Ishikawa (cell line): ENCODE results near the gene RTCA.
A peak's percentile ranks its signal among the peaks of the same experiment; 100 is the strongest.

ENCODE experiments used
- CEBPB ChIP-seq: IDR thresholded peaks from 2 replicates; pipeline ENCODE4 v1.6.1; 2012
- CREB1 ChIP-seq: IDR thresholded peaks from 2 replicates; pipeline ENCODE4 v1.6.1; 2012; ENCODE audit warnings: low read depth
- EGR1 ChIP-seq: IDR thresholded peaks from 2 replicates; pipeline ENCODE4 v1.6.1; 2012
- EP300 ChIP-seq: IDR thresholded peaks from 2 replicates; pipeline ENCODE4 v1.6.1; 2012; ENCODE audit warnings: borderline replicate concordance
- FOXM1 ChIP-seq: IDR thresholded peaks from 2 replicates; pipeline ENCODE4 v1.6.1; 2012; ENCODE audit warnings: low read depth, borderline replicate concordance
- NFIC ChIP-seq: IDR thresholded peaks from 2 replicates; pipeline ENCODE4 v1.6.1; 2012
- RAD21 ChIP-seq: IDR thresholded peaks from 2 replicates; pipeline ENCODE4 v1.6.1; 2012; ENCODE audit warnings: low read depth
- TAF1 ChIP-seq: IDR thresholded peaks from 2 replicates; pipeline ENCODE4 v1.6.1; 2012; ENCODE audit warnings: low read depth, mild to moderate bottlenecking
- TCF12 ChIP-seq: IDR thresholded peaks from 2 replicates; pipeline ENCODE4 v1.6.1; 2012; ENCODE audit warnings: low read depth
- TEAD4 ChIP-seq: IDR thresholded peaks from 2 replicates; pipeline ENCODE4 v1.6.1; 2012
- YY1 ChIP-seq: IDR thresholded peaks from 2 replicates; pipeline ENCODE4 v1.6.1; 2012; ENCODE audit warnings: low read depth
- ZBTB7A ChIP-seq: IDR thresholded peaks from 2 replicates; pipeline ENCODE4 v1.6.1; 2012; ENCODE audit warnings: low read depth
- TF ChIP-seq, protein P1 (sequence below): IDR thresholded peaks from 2 replicates; pipeline ENCODE4 v1.6.1; 2012
- TF ChIP-seq, protein P2 (sequence below): IDR thresholded peaks from 2 replicates; pipeline ENCODE4 v1.6.1; 2012
- TF ChIP-seq, protein P3 (sequence below): IDR thresholded peaks from 2 replicates; pipeline ENCODE4 v1.6.1; 2012; ENCODE audit warnings: low read depth, mild to moderate bottlenecking

RTCA gene

DNA sequence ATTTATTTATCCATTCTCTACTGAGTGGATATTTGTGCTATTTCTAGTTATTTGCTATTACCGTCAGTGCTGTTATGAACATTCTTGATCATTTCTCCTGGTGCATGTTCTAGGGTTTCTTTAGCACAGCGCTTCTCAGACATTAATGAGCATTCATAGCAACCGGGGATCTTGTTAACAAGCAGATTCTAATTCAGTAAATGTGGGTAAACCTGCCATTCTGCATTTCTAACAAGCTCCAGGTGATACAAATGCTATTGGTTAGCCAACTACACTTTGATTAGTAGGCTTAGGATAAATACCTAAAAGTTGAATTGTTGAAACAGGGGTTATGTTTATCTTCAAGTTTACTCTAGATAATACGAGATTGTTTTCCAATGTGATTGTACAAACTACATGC, 13.1 kb upstream of the RTCA start:
- no peak for TF ChIP-seq TCF12
- TF ChIP-seq YY1 = no peak
- TF ChIP-seq NFIC = no peak
- no peak for TF ChIP-seq FOXM1
- no peak for TF ChIP-seq CREB1
- no peak for TF ChIP-seq TAF1
- TF ChIP-seq EGR1 = no peak
- no peak for TF ChIP-seq TEAD4
- TF ChIP-seq RAD21 = no peak
- TF ChIP-seq EP300 = no peak
- TF ChIP-seq, protein P1, sequence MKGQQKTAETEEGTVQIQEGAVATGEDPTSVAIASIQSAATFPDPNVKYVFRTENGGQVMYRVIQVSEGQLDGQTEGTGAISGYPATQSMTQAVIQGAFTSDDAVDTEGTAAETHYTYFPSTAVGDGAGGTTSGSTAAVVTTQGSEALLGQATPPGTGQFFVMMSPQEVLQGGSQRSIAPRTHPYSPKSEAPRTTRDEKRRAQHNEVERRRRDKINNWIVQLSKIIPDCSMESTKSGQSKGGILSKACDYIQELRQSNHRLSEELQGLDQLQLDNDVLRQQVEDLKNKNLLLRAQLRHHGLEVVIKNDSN = no peak
- no peak for TF ChIP-seq CEBPB

DNA sequence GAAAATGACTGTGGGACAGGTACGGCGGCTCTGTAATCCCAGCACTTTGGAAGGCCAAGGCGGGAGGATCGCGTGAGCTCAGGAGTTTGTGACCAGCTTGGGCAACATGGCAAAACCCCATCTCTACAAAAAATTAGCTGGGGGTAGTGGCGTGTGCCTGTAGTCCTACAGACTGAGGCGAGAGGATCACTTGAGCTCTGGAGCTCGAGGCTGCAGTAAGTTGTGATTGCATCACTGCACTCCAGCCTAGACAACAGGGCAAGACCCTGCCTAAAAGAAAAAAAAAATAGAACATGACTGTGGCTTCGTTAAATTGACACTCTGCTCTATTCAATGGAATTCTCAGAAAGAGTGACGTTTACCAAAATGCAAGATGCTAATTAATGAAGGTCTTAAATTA, 12.5 kb upstream of the RTCA start:
- TF ChIP-seq TEAD4 = no peak
- peak; percentile 48; the same call in 1 of the 2 replicates for TF ChIP-seq CEBPB

DNA sequence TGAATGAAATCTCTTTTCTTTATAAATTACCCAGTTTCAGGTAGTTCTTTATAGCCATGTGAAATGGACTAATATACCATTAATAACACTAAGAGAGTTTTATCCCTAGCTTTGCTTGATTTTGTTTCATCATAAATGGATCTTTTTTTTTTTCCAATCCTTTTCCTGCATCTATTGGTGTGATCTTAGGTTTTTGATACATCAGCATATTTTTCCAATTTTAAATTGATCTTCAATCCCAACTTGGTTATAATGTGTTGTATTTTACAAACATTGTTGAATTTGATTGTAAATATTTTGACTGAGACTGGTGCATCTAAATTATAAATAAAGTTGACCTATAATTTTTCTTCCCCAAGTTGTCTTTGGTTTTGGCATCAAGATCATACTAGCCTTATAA, 4.3 kb upstream of the RTCA start:
- no peak for TF ChIP-seq CREB1
- no peak for TF ChIP-seq EP300
- no peak for TF ChIP-seq ZBTB7A
- no peak for TF ChIP-seq CEBPB
- TF ChIP-seq YY1 = no peak
- TF ChIP-seq RAD21 = no peak
- TF ChIP-seq, protein P2, sequence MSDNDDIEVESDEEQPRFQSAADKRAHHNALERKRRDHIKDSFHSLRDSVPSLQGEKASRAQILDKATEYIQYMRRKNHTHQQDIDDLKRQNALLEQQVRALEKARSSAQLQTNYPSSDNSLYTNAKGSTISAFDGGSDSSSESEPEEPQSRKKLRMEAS = no peak
- no peak for TF ChIP-seq EGR1
- TF ChIP-seq, protein P3, sequence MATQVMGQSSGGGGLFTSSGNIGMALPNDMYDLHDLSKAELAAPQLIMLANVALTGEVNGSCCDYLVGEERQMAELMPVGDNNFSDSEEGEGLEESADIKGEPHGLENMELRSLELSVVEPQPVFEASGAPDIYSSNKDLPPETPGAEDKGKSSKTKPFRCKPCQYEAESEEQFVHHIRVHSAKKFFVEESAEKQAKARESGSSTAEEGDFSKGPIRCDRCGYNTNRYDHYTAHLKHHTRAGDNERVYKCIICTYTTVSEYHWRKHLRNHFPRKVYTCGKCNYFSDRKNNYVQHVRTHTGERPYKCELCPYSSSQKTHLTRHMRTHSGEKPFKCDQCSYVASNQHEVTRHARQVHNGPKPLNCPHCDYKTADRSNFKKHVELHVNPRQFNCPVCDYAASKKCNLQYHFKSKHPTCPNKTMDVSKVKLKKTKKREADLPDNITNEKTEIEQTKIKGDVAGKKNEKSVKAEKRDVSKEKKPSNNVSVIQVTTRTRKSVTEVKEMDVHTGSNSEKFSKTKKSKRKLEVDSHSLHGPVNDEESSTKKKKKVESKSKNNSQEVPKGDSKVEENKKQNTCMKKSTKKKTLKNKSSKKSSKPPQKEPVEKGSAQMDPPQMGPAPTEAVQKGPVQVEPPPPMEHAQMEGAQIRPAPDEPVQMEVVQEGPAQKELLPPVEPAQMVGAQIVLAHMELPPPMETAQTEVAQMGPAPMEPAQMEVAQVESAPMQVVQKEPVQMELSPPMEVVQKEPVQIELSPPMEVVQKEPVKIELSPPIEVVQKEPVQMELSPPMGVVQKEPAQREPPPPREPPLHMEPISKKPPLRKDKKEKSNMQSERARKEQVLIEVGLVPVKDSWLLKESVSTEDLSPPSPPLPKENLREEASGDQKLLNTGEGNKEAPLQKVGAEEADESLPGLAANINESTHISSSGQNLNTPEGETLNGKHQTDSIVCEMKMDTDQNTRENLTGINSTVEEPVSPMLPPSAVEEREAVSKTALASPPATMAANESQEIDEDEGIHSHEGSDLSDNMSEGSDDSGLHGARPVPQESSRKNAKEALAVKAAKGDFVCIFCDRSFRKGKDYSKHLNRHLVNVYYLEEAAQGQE = no peak
- no peak for TF ChIP-seq TCF12
- no peak for TF ChIP-seq TEAD4
- TF ChIP-seq, protein P1 = no peak
- TF ChIP-seq TAF1 = no peak
- TF ChIP-seq NFIC = no peak
- TF ChIP-seq FOXM1 = no peak

DNA sequence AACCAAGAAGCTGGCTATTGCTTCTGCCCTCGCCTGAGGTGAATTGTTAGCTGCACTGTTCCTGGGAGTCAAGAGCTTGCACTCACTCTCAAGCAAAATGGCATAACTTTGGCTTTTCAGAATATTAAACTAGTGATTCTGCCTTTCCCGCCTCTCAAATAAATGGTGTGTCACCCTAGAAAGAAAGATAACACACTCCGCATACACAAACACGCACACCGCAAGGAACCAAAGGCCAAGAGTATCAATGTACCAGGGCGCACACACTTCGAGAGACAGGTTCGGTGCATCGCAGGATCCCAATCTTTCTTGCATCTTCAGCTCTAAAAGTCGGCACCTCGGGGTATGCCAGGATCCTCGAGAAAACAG, 470 bp upstream of the RTCA start:
- TF ChIP-seq ZBTB7A (no peak), TEAD4 (no peak), EGR1 (no peak), EP300 (no peak), CREB1 (no peak), RAD21 (no peak), FOXM1 (no peak), NFIC (no peak), YY1 (no peak), CEBPB (no peak)

DNA sequence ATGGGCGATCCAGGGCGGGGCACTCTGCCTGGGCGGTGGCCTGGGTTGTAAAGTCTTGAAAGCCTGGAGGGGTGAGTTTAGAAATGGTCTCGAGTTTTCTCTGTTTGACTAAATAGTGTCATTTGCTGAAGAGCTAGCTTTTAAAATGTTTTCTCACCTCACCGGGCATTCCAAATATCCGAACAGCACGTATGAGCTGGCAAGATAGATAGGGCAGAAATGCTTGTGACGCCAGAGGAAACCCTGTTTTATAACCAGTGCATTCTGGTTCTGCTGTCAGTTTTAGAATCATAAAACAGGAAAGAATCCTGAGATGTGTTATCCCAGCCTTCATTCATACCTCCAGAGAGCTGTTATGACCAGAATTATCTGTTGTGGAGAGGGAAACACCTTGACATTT, 725 bp downstream of the RTCA start:
- no peak for TF ChIP-seq EGR1
- no peak for TF ChIP-seq CEBPB
- TF ChIP-seq, protein P1 = no peak
- TF ChIP-seq ZBTB7A = no peak
- TF ChIP-seq NFIC = no peak
- TF ChIP-seq, protein P2 = no peak
- TF ChIP-seq, protein P3 = no peak
- no peak for TF ChIP-seq EP300
- no peak for TF ChIP-seq TCF12
- no peak for TF ChIP-seq YY1
- no peak for TF ChIP-seq FOXM1
- TF ChIP-seq TEAD4 = no peak
- TF ChIP-seq TAF1 = no peak
- TF ChIP-seq CREB1 = no peak
- no peak for TF ChIP-seq RAD21
